ENCODE data around the gene STK25. TPM values are rescaled to one million over a fixed set of nuclear protein-coding genes. Genes with fewer than 3 reads are reported as not detected.
A peak's percentile ranks its signal among the peaks of the same experiment; 100 is the strongest.

The STK25 gene
- total and polyA plus RNA-seq, 2 donors (not counting 1 experiment from before 2014, with no cell fraction given), result 183 to 378 TPM

GRCh38 chr2:241542278-241542605, 33.9 kb upstream of the STK25 start:
- no peak overlapping the region for H3K4me3 ChIP-seq (ENCODE audit: control extremely low read depth in 1 of 5, extremely low read depth in 1 of 5, insufficient read depth in 1 of 5, low read depth in 2 of 5, low read length in 4 of 5)
- ATAC-seq (ENCODE audit: low read depth) (no peak), DNase-seq (no peak)
- H3K4me3 Mint-ChIP-seq, result peak overlapping the region; percentile 54
- ChIA-PET CTCF (no interaction called here), POLR2A (no interaction called here)
- H3K27me3 Mint-ChIP-seq, result peaks cover 19% of the 10 kb centered on the region
- no peaks in the 10 kb centered on the region for H4K20me1 ChIP-seq (ENCODE audit: control insufficient read depth, insufficient read depth, low read length, poor library complexity, severe bottlenecking)
- H3K36me3 ChIP-seq (replicated peaks in 1 of 2; ENCODE audit: control extremely low read depth in 1 of 2, control insufficient read depth in 1 of 2, extremely low read depth in 1 of 2, insufficient read depth in 2 of 2, low read length in 1 of 2), result no peaks in the 10 kb centered on the region
- intact Hi-C loops (cut with micrococcal nuclease), result no loop called here
- 83% methylated on average over 15 of the region's 15 CpGs for WGBS (ENCODE audit: insufficient coverage)
- H2AFZ ChIP-seq (ENCODE audit: insufficient read depth, low read depth, low read length, poor library complexity, severe bottlenecking), result no peak overlapping the region
- no peak overlapping the region for H3K27ac Mint-ChIP-seq
- TF ChIP-seq, protein P1, sequence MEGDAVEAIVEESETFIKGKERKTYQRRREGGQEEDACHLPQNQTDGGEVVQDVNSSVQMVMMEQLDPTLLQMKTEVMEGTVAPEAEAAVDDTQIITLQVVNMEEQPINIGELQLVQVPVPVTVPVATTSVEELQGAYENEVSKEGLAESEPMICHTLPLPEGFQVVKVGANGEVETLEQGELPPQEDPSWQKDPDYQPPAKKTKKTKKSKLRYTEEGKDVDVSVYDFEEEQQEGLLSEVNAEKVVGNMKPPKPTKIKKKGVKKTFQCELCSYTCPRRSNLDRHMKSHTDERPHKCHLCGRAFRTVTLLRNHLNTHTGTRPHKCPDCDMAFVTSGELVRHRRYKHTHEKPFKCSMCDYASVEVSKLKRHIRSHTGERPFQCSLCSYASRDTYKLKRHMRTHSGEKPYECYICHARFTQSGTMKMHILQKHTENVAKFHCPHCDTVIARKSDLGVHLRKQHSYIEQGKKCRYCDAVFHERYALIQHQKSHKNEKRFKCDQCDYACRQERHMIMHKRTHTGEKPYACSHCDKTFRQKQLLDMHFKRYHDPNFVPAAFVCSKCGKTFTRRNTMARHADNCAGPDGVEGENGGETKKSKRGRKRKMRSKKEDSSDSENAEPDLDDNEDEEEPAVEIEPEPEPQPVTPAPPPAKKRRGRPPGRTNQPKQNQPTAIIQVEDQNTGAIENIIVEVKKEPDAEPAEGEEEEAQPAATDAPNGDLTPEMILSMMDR (IDR thresholded peaks at IDR 0.05), result no peak
- TF ChIP-seq EZH2 (IDR thresholded peaks at IDR 0.05; ENCODE audit: borderline replicate concordance, insufficient read depth, low read depth, low read length, poor library complexity, severe bottlenecking), result no peak
- no peaks in the 10 kb centered on the region for H3K9me3 Mint-ChIP-seq (ENCODE audit: insufficient read depth)
- H3K27me3 ChIP-seq (replicated peaks in 1 of 4; ENCODE audit: control extremely low read depth in 1 of 4, control insufficient read depth in 3 of 4, insufficient read depth in 4 of 4, low read length in 3 of 4), result peaks cover 0 to 59% (median 20%) of the 10 kb centered on the region in 4 experiments
- no peak overlapping the region for H3K27ac ChIP-seq (ENCODE audit: low read length in 2 of 2)
- no peak overlapping the region for H3K9ac ChIP-seq (ENCODE audit: low read length)
- H3K9me3 ChIP-seq (ENCODE audit: control extremely low read depth in 1 of 3, control insufficient read depth in 2 of 3, insufficient read depth in 1 of 3, low read length in 2 of 3), result peaks cover 0 to 12% (median 0%) of the 10 kb centered on the region in 3 donors
- H3K79me2 ChIP-seq (ENCODE audit: control insufficient read depth, insufficient read depth, low read length), result no peaks in the 10 kb centered on the region
- peaks cover 3% of the 10 kb centered on the region for H3K4me1 Mint-ChIP-seq
- H3K4me2 ChIP-seq (replicated peaks; ENCODE audit: low read depth, low read length, poor library complexity, severe bottlenecking), result no peak overlapping the region
- H3K4me1 ChIP-seq (ENCODE audit: control insufficient read depth in 2 of 2, insufficient read depth in 2 of 2, low read length in 2 of 2), result peaks cover 12 to 13% of the 10 kb centered on the region in 2 donors

GRCh38 chr2:241541564-241542277, 33.3 kb upstream of the STK25 start:
- Histone ChIP-seq H3K36me3 (replicated peaks in 1 of 2; ENCODE audit: control extremely low read depth in 1 of 2, control insufficient read depth in 1 of 2, extremely low read depth in 1 of 2, insufficient read depth in 2 of 2, low read length in 1 of 2) (no peaks in the 10 kb centered on the region), H3K27me3 (replicated peaks in 1 of 4; ENCODE audit: control extremely low read depth in 1 of 4, control insufficient read depth in 3 of 4, insufficient read depth in 4 of 4, low read length in 3 of 4) (peaks cover 0 to 56% (median 20%) of the 10 kb centered on the region in 4 experiments), H3K4me3 (ENCODE audit: control extremely low read depth in 1 of 5, extremely low read depth in 1 of 5, insufficient read depth in 1 of 5, low read depth in 2 of 5, low read length in 4 of 5) (peak overlapping the region in 1 of 5 experiments; percentile 50), H3K9me3 (ENCODE audit: control extremely low read depth in 1 of 3, control insufficient read depth in 2 of 3, insufficient read depth in 1 of 3, low read length in 2 of 3) (peaks cover 0 to 12% (median 0%) of the 10 kb centered on the region in 3 donors), H4K20me1 (ENCODE audit: control insufficient read depth, insufficient read depth, low read length, poor library complexity, severe bottlenecking) (no peaks in the 10 kb centered on the region), H3K79me2 (ENCODE audit: control insufficient read depth, insufficient read depth, low read length) (no peaks in the 10 kb centered on the region), H3K4me2 (replicated peaks; ENCODE audit: low read depth, low read length, poor library complexity, severe bottlenecking) (peak overlapping the region; percentile 70), H3K27ac (ENCODE audit: low read length in 2 of 2) (no peak overlapping the region), H2AFZ (ENCODE audit: insufficient read depth, low read depth, low read length, poor library complexity, severe bottlenecking) (no peak overlapping the region), H3K9ac (ENCODE audit: low read length) (peak overlapping the region; percentile 50), H3K4me1 (ENCODE audit: control insufficient read depth in 2 of 2, insufficient read depth in 2 of 2, low read length in 2 of 2) (peaks cover 12 to 13% of the 10 kb centered on the region in 2 donors)
- ChIA-PET POLR2A (no interaction called here), CTCF (no interaction called here)
- Mint-ChIP-seq H3K9me3 (ENCODE audit: insufficient read depth) (no peaks in the 10 kb centered on the region), H3K27me3 (peaks cover 19% of the 10 kb centered on the region), H3K27ac (no peak overlapping the region), H3K4me1 (peaks cover 3% of the 10 kb centered on the region), H3K4me3 (peak overlapping the region; percentile 54)
- intact Hi-C loops (cut with micrococcal nuclease), result loop anchor here (1.0 kb wide), 1 partner anchor 33 kb away; the partner anchor contains the start of gene STK25
- ATAC-seq (ENCODE audit: low read depth) (no peak), DNase-seq (no peak)
- no peak for TF ChIP-seq EZH2 (IDR thresholded peaks at IDR 0.05; ENCODE audit: borderline replicate concordance, insufficient read depth, low read depth, low read length, poor library complexity, severe bottlenecking)
- TF ChIP-seq, protein P1 (IDR thresholded peaks at IDR 0.05), result no peak
- 33% methylated on average over 51 of the region's 62 CpGs for WGBS (ENCODE audit: insufficient coverage)
